Loucy (cell line): ENCODE data around the gene SPTLC3.

Experiments used
- EZH2phosphoT487 ChIP-seq: fragments of 200-600 bp; IDR thresholded peaks from 2 replicates; pipeline ENCODE4 v1.6.1; 2018; ENCODE audit warnings: antibody characterized with exemption, mild to moderate bottlenecking, moderate library complexity, borderline replicate concordance
- TF ChIP-seq, protein P1 (sequence below): fragments of 200-600 bp; sonication (generic); conservative IDR thresholded peaks from 2 replicates; pipeline ENCODE4 v1.5.1; 2014; ENCODE audit warnings: mild to moderate bottlenecking, antibody characterized with exemption, low read length

DNA sequence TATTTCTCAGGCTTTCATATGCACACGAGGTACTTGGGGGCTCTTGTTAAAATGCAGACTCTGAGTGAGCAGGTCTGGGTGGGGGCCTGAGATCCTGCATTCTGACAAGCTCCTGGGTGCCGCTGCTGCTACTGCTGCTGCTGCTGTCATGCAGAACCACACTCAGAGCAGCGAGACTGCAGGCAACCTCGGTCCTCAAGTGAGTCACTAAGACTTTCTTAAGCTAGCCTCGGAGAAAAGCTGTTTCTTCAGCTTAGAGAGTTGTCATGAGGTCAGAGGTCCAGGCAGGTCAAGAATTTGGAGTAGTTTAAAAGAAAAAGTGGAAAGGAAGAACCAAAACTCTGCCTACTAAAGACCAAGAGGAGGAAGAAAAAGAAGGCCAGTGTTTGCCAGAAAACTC is 92.9 kb downstream of the SPTLC3 start:
- TF ChIP-seq, protein P1, sequence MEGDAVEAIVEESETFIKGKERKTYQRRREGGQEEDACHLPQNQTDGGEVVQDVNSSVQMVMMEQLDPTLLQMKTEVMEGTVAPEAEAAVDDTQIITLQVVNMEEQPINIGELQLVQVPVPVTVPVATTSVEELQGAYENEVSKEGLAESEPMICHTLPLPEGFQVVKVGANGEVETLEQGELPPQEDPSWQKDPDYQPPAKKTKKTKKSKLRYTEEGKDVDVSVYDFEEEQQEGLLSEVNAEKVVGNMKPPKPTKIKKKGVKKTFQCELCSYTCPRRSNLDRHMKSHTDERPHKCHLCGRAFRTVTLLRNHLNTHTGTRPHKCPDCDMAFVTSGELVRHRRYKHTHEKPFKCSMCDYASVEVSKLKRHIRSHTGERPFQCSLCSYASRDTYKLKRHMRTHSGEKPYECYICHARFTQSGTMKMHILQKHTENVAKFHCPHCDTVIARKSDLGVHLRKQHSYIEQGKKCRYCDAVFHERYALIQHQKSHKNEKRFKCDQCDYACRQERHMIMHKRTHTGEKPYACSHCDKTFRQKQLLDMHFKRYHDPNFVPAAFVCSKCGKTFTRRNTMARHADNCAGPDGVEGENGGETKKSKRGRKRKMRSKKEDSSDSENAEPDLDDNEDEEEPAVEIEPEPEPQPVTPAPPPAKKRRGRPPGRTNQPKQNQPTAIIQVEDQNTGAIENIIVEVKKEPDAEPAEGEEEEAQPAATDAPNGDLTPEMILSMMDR, result no peak
- TF ChIP-seq EZH2phosphoT487, result no peak
